ENCODE data around the gene GRM7. TPM values are rescaled to one million over a fixed set of nuclear protein-coding genes. Genes with fewer than 3 reads are reported as not detected.
A peak's percentile ranks its signal among the peaks of the same experiment; 100 is the strongest.

GRM7 gene
- total and polyA plus RNA-seq, 2 experiments from 2014 or later: 0.40 TPM; not detected in 1

DNA sequence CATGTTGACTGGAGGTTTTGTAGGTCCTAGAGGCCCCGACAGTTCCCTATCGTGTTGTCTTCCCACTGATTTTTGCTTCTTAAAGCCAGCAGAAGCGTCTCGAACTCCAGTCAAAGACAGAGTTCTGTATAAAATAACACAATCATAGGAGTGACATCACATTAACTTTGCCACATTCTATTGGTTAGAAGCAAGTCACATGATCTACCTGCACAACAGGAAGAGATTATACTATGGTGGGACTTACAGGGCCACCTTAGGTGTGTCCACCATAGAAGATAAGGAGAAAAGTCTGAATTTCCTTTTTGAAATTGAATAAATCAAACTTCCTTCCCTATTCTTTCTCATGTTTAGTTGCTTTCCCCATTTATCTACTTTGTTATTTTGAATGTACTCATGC lies 365.5 kb downstream of the GRM7 start:
- Histone ChIP-seq H3K4me1 (ENCODE audit: insufficient read depth) (peaks cover 19% of the 10 kb centered on the region), H3K4me3 (no peak overlapping the region), H3K36me3 (ENCODE audit: insufficient read depth) (no peaks in the 10 kb centered on the region), H3K27me3 (ENCODE audit: insufficient read depth) (no peaks in the 10 kb centered on the region), H3K27ac (ENCODE audit: low read depth) (no peak overlapping the region), H2AFZ (peak overlapping the region; percentile 92), H3F3A (replicated peaks; ENCODE audit: low read depth) (no peaks in the 10 kb centered on the region), H4K20me1 (replicated peaks; ENCODE audit: insufficient read depth) (no peaks in the 10 kb centered on the region), H3K79me2 (replicated peaks; ENCODE audit: insufficient read depth) (no peaks in the 10 kb centered on the region), H3K9me2 (ENCODE audit: insufficient read depth) (0 out of 2 replicates have a peak, but pooled peaks cover 3% of the 10 kb centered on the region), H3K4me2 (0 out of 2 replicates have a peak overlapping the region, but pooled peaks have one; percentile 46)
- no peaks in the 10 kb centered on the region for H3K27me3 Mint-ChIP-seq (ENCODE audit: insufficient read depth, low read depth, poor library complexity)
- no peak overlapping the region for H3K4me3 Mint-ChIP-seq
- DNase-seq (ENCODE audit: low spot score) (no peak), ATAC-seq (no peak)
- no peaks in the 10 kb centered on the region for H3K4me1 Mint-ChIP-seq
- peaks cover 65% of the 10 kb centered on the region for H3K9me3 Mint-ChIP-seq
- no peak for TF ChIP-seq ZNF331 (CRISPR knock-in tag; IDR thresholded peaks at IDR 0.05; ENCODE audit: low read depth)
- no peak for TF ChIP-seq NANOG (IDR thresholded peaks at IDR 0.05; ENCODE audit: borderline replicate concordance)
- TF ChIP-seq, protein P1, sequence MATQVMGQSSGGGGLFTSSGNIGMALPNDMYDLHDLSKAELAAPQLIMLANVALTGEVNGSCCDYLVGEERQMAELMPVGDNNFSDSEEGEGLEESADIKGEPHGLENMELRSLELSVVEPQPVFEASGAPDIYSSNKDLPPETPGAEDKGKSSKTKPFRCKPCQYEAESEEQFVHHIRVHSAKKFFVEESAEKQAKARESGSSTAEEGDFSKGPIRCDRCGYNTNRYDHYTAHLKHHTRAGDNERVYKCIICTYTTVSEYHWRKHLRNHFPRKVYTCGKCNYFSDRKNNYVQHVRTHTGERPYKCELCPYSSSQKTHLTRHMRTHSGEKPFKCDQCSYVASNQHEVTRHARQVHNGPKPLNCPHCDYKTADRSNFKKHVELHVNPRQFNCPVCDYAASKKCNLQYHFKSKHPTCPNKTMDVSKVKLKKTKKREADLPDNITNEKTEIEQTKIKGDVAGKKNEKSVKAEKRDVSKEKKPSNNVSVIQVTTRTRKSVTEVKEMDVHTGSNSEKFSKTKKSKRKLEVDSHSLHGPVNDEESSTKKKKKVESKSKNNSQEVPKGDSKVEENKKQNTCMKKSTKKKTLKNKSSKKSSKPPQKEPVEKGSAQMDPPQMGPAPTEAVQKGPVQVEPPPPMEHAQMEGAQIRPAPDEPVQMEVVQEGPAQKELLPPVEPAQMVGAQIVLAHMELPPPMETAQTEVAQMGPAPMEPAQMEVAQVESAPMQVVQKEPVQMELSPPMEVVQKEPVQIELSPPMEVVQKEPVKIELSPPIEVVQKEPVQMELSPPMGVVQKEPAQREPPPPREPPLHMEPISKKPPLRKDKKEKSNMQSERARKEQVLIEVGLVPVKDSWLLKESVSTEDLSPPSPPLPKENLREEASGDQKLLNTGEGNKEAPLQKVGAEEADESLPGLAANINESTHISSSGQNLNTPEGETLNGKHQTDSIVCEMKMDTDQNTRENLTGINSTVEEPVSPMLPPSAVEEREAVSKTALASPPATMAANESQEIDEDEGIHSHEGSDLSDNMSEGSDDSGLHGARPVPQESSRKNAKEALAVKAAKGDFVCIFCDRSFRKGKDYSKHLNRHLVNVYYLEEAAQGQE (IDR thresholded peaks at IDR 0.05; ENCODE audit: unreplicated experiment): no peak
- TF ChIP-seq JUNB (IDR thresholded peaks at IDR 0.05; ENCODE audit: unreplicated experiment): no peak
- TF ChIP-seq STAT1 (IDR thresholded peaks at IDR 0.05; ENCODE audit: unreplicated experiment): no peak
- TF ChIP-seq POLR2AphosphoS5 (IDR thresholded peaks at IDR 0.05; ENCODE audit: low read depth): no peak
- TF ChIP-seq ZNF462 (CRISPR knock-in tag; IDR thresholded peaks at IDR 0.05): no peak
- no peak for TF ChIP-seq EZH2phosphoT487 (IDR thresholded peaks at IDR 0.05; ENCODE audit: unreplicated experiment)
- TF ChIP-seq CTCF (conservative IDR thresholded peaks at IDR 0.05; ENCODE audit: low read depth in 2 of 2): no peak
- H3K27ac Mint-ChIP-seq: no peak overlapping the region
- H3K36me3 Mint-ChIP-seq (ENCODE audit: low read depth): peaks cover 4% of the 10 kb centered on the region; the same call in 1 of the 3 replicates
